MCF 10A (cell line): ENCODE results near the gene KIAA1210. TPM values are rescaled to one million over a fixed set of nuclear protein-coding genes. Genes with fewer than 3 reads are reported as not detected.

Experiments
- Bru-seq: library from RNA; stranded (reverse); fragments of 400-500 nt; gene quantifications from one replicate; lab custom pipeline; 2021; lab: Mats Ljungman, UMichigan
- BruChase-seq, 2 experiments: library from RNA; stranded (reverse); fragments of 400-500 nt; gene quantifications; one replicate each; lab custom pipeline; 2021; lab: Mats Ljungman, UMichigan
- BruUV-seq: library from RNA; stranded (reverse); fragments of 400-500 nt; replicated peaks from 2 replicates; lab custom pipeline; 2021; lab: Mats Ljungman, UMichigan
- CTCF ChIA-PET: fragments of 300-600 bp; sonication (Branson Sonifier 250); formaldehyde crosslinking; extraction: SDS; loops from one replicate; lab custom pipeline; 2021; ENCODE audit warnings: antibody characterized with exemption, inconsistent platforms; lab: Yijun Ruan, JAX
- POLR2A ChIA-PET: fragments of 300-600, 350-650 bp; sonication (Branson Sonifier 250); formaldehyde crosslinking; extraction: SDS; loops from one replicate; lab custom pipeline; 2020; ENCODE audit warnings: antibody characterized with exemption, inconsistent platforms; lab: Yijun Ruan, JAX
- DNase-seq: peaks from one replicate; pipeline ENCODE4 v3.0.0-alpha.2; 2018; ENCODE audit not compliant: unreplicated experiment
- H3K27ac Mint-ChIP-seq: one replicate; pipeline ENCODE4 v1.8.0; 2022; ENCODE audit warnings: mild to moderate bottlenecking, low read depth, mixed read lengths; ENCODE audit not compliant: unreplicated experiment
- H3K27me3 Mint-ChIP-seq: one replicate; pipeline ENCODE4 v1.8.0; 2022; ENCODE audit warnings: mixed read lengths; ENCODE audit not compliant: insufficient read depth, unreplicated experiment
- H3K36me3 Mint-ChIP-seq: one replicate; pipeline ENCODE4 v1.8.0; 2022; ENCODE audit warnings: mild to moderate bottlenecking, moderate library complexity, mixed read lengths; ENCODE audit not compliant: insufficient read depth, unreplicated experiment
- H3K4me1 Mint-ChIP-seq: one replicate; pipeline ENCODE4 v1.8.0; 2022; ENCODE audit warnings: mixed read lengths; ENCODE audit not compliant: insufficient read depth, unreplicated experiment
- H3K4me3 Mint-ChIP-seq: one replicate; pipeline ENCODE4 v1.8.0; 2022; ENCODE audit warnings: mild to moderate bottlenecking, moderate library complexity, mixed read lengths; ENCODE audit not compliant: unreplicated experiment
- H3K9me3 Mint-ChIP-seq: one replicate; pipeline ENCODE4 v1.8.0; 2022; ENCODE audit warnings: mixed read lengths; ENCODE audit not compliant: unreplicated experiment
- CTCF ChIP-seq: fragments of 200-600 bp; IDR thresholded peaks from one replicate; pipeline ENCODE4 v1.8.0; 2022; ENCODE audit warnings: antibody characterized with exemption, mild to moderate bottlenecking; ENCODE audit not compliant: unreplicated experiment
- intact Hi-C: fragments of 100-400 bp; cut with micrococcal nuclease; formaldehyde crosslinking; loops from 2 replicates; pipeline ENCODE4 v1.14.1; 2022
- long read RNA-seq: library from polyadenylated mRNA; stranded (forward); transcript quantifications from one replicate; pipeline ENCODE4 v2.0.0, GENCODE V29; 2022
- total RNA-seq: library from RNA; stranded (reverse); gene quantifications from 2 replicates; pipeline ENCODE4 v1.2.3, GENCODE V29; 2022

The KIAA1210 gene
- total RNA-seq (not detected in 2 replicates), Bru-seq, nascent RNA (not detected), BruChase-seq, experiment 1, labeled RNA remaining after a 6-hour chase (not detected), BruChase-seq, experiment 2, labeled RNA remaining after a 2-hour chase (not detected)
- long read RNA-seq = 0 reads

- Mint-ChIP-seq H3K27me3 (peaks cover 62% of the 10 kb centered on the region), H3K36me3 (no peaks in the 10 kb centered on the region), H3K4me3 (no peak within 1 kb of the TSS), H3K27ac (no peak within 1 kb of the TSS), H3K4me1 (no peaks in the 10 kb centered on the region), H3K9me3 (no peaks in the 10 kb centered on the region)
- CTCF ChIA-PET = no interaction called here
- no peak for TF ChIP-seq CTCF
- no peak for DNase-seq
- no TSS peak for BruUV-seq
- intact Hi-C loops = no loop called here
- POLR2A ChIA-PET = no interaction called here
Observed at GRCh38 chrX:119127650-119128049, at the start of gene KIAA1210. Gene KIAA1210, minus strand, starts transcription at chrX:119127812. Its CDS starts 4,170 bp downstream, at chrX:119123642.

DNA sequence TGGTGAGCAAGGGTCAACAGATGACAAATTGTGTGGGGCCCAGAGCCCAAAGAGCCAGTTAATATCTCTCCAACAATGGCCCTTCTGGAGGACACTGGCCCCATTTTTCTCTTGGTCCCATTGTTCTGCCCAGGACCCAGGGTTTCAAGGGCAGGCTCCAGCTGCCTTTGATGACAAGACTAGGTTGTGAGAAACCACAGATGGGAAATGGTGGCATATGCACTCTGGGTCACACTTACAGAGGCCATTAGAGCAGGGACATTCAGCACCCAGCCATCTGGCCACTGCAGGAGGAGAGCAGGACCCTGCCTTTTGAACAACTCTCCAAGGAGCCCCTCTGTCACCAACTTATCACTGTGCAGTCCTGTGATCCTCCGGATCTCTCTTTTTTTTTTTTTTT, 49.7 kb upstream of the KIAA1210 start:
- CTCF ChIA-PET = no interaction called here
- Mint-ChIP-seq H3K27me3 (peaks cover 18% of the 10 kb centered on the region), H3K36me3 (no peaks in the 10 kb centered on the region), H3K4me1 (no peaks in the 10 kb centered on the region), H3K4me3 (no peak overlapping the region), H3K9me3 (no peaks in the 10 kb centered on the region), H3K27ac (no peak overlapping the region)
- intact Hi-C loops = no loop called here
- no peak for TF ChIP-seq CTCF
- POLR2A ChIA-PET = no interaction called here
- BruUV-seq = no TSS peak
- no peak for DNase-seq

- intact Hi-C loops = no loop called here
- TF ChIP-seq CTCF = no peak
- DNase-seq = no peak
- POLR2A ChIA-PET = no interaction called here
- CTCF ChIA-PET = no interaction called here
- no peak overlapping the region for H3K4me3 Mint-ChIP-seq
- no peaks in the 10 kb centered on the region for H3K9me3 Mint-ChIP-seq
- H3K27me3 Mint-ChIP-seq = peaks cover 30% of the 10 kb centered on the region
- H3K4me1 Mint-ChIP-seq = no peaks in the 10 kb centered on the region
- H3K27ac Mint-ChIP-seq = no peak overlapping the region
- H3K36me3 Mint-ChIP-seq = no peaks in the 10 kb centered on the region
- BruUV-seq = no TSS peak
Observed at GRCh38 chrX:119174900-119175299, 47.3 kb upstream of the KIAA1210 start.

DNA sequence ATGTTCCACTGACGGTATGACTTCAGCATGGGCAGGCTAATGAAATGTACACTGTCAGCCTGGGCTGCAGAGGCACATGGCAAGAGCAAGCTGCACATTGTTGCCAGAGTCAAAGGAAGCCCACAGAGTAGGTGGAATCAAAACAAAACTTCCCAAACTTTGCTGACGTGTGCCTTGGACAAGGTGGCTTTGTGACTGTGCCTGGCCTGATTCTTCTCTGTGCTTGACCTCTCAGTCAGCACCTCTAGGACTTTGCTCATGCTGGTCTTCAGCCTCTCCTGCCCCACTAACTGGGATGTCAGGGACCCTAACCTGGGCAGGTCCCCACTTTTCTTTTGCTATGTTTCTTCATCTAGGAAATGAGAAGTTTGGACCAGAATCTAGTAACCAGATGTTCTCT, 40.5 kb upstream of the KIAA1210 start:
- Mint-ChIP-seq H3K9me3 (no peaks in the 10 kb centered on the region), H3K4me1 (no peaks in the 10 kb centered on the region), H3K4me3 (no peak overlapping the region), H3K27me3 (peaks cover 66% of the 10 kb centered on the region), H3K27ac (no peak overlapping the region), H3K36me3 (no peaks in the 10 kb centered on the region)
- intact Hi-C loops = no loop called here
- TF ChIP-seq CTCF = no peak
- ChIA-PET POLR2A (no interaction called here), CTCF (no interaction called here)
- no TSS peak for BruUV-seq
- no peak for DNase-seq
